Measurements from ENCODE around the gene ZNF200.

- no peak for TF ChIP-seq CTCF (IDR thresholded peaks at IDR 0.05)
- TF ChIP-seq POLR2A (IDR thresholded peaks at IDR 0.05), result no peak
These were observed 13.6 kb upstream of the ZNF200 start for GRCh38 chr16:3248596-3248995.
